Activated naive CD8-positive, alpha-beta T cell treated with anti-CD3 and anti-CD28 coated beads, Interleukin-2, amount 50 U/mL, for 16 hours (primary cell): Measurements from ENCODE around the gene NMU.
"Not testable (repeated sequence)": the region's sequence is repeated elsewhere in the genome, so short reads cannot be mapped to it uniquely, and the experiment has no call there.

Experiments used
- DNase-seq: peaks from one replicate; pipeline ENCODE4 v3.0.0-alpha.2; 2020; ENCODE audit warnings: low read depth, low spot score

The NMU gene

DNA sequence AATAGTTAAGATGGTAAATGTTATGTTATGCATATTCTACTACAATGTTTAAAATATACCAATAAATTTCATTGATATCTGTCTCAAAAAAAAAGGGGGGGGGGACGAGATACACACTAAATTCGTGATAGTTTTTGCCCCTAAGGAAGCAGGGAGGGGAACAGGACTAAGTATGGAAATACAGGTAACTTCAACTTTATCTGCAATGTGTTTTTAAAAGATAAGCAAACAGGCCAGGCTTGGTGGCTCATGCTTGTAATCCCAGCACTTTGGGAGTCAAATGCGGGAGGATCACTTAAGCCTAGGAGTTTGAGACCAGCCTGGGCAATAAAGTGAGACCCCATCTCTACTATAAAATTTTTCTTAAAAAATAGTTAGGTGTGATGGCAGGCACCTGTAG is 76.0 kb downstream of the NMU start:
- DNase-seq = no peak

DNA sequence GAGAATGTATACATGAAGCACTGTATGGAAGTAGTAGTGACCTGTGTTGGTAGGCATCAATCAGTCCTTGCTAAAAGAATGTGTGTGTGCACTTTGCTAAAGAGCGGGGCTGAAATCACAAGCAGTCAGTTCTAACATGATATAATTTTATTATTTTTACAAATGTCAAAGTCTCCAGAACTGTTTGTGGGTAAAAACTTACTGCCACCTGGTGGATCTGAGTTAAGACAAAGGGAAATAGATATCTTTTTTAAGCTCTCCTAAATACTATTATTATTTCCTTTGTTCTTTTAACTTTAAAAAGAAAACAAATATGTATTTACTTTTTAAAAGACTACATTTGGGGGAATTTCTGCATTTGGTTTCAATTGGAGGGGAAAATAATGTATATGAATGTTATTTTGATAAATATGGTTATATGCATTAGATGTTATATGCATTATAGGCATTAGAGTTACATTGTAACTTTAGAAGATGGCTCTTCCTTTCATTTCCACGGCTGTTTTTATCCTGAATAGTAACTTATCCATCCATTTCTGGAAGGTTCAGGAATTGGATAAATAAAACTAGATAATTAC is 81.6 kb downstream of the NMU start:
- DNase-seq = no peak

DNA sequence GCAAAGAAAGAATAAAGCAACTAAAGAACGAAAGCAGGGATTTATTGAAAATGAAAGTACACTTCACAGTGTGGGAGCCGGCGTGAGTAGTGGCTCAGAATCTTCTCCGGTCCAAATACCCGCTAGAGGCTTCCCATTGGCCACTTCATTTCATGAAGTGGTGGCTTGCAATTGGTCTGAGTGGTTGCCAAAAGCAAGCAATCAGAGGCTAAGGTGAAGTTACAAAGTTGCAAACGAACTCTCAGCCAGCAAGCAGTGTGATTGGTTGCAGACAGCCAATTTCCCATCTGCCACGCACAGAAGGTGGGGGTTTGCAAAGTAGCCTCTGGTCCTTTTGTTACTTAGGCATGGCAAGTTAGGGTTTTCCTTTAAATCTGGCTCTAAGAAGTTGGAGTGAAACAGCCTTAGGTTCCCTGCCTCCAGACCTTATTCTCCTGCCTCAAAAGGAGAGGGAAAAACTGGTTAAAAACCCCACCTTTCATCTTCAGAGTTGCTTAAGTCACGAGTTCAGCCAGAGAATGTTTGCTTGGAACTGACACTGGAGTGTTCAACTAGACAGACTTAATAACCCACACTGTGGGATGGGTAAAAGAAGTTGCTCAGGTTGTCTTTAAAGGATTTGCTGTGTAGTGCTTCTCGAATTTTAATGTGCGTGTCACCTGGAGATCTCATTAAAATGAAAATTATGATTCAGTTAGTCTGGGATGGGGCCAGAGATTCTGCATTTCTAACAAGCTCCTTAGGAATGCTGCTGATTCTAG is 82.5 kb downstream of the NMU start:
- no peak for DNase-seq

GRCh38 chr4:55551964-55552363 is 84.1 kb downstream of the NMU start:
- DNase-seq = not testable (repeated sequence)

DNA sequence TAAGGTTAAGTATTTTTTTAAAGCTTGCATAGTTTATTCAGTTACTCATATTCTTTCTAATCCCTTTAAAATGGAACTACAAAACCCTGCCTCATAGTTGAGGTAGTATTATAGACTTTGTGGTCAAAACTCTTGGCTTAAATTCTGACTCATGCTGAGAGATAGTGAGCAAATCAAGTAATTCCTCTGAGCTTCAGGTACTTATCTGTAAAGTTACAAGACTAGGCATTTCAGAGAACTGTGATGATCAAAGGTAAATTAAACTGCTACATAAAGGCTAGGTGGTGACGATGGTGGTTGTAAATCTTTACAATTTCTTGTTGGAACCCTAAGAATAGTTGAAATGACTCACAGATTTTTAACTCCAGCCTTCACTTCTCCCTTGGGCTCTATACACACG is 86.2 kb downstream of the NMU start:
- no peak for DNase-seq

GRCh38 chr4:55547918-55548317 is 88.2 kb downstream of the NMU start:
- DNase-seq = no peak

- DNase-seq = no peak
These were observed 88.7 kb downstream of the NMU start for GRCh38 chr4:55547466-55547770.

GRCh38 chr4:55546756-55547465 is 89.2 kb downstream of the NMU start, which contains the start of gene CLOCK:
Gene CLOCK (minus strand): TSS chr4:55546909. CDS start chr4:55482785, 64,124 bp downstream.
- DNase-seq = peak; percentile 54

DNA sequence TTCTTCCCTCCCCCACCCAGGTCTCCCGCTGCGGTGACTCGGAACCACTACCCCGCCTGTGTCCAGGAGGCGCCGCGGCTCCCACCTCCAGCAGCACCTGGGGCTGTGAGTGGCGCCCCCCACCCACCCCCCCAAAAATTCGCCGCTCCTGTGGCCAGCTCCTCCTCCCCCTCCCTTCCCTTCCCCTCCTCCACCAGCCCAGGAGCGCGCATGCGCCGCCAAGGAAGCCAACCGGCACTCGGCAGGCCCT is 89.7 kb downstream of the NMU start:
- DNase-seq = no peak

GRCh38 chr4:55545641-55546505 is 90.2 kb downstream of the NMU start:
- peak; percentile 23 for DNase-seq
